GM12873 (cell line): ENCODE results near the gene ATP8B3.

ENCODE experiments used
- TF ChIP-seq, protein P1 (sequence below): IDR thresholded peaks from 2 replicates; pipeline ENCODE4 v1.5.1; 2012; ENCODE audit warnings: low read depth, mild to moderate bottlenecking, moderate library complexity, low read length, control low read depth; ENCODE audit not compliant: insufficient read depth; ENCODE audit errors: missing control alignments

ATP8B3 gene

DNA sequence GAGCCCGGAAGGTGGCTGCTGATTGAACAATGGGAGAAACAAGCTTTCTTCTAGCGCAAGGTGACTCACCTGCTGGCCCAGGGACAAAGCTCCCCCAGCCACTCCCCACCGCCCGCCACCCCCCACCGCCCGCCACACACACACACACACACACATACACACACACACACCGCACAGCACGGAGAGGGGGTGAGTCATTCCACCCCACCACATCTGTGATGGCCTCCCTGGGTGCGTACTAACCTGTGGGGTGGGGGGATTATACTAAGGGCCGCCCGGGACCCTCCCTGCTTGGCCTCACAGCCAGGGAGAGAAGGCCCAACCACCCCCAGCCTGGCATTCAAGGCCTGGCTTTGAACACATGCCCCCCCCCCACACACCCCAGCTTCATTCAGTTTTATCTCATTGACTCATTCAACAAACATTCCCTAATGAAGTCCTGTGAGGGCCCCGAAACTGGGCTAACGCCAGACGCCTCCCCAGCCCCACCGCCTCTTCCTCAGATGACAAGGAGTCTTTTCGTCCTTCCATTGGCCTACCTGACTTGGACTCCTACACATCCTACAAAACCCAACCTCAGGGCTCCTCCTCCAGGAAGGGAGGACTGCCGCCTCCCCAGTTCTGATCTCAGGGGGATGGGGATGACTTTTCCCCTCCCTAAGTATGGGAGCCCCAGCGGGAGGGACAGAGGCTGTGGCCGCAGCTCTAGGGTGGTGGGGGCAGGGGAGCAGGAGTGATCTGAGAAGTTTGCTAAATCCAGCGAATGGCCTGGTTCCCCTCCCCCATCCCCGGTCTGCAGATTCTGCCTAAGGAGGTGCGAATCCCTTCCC lies 64.6 kb downstream of the ATP8B3 start:
- TF ChIP-seq, protein P1, sequence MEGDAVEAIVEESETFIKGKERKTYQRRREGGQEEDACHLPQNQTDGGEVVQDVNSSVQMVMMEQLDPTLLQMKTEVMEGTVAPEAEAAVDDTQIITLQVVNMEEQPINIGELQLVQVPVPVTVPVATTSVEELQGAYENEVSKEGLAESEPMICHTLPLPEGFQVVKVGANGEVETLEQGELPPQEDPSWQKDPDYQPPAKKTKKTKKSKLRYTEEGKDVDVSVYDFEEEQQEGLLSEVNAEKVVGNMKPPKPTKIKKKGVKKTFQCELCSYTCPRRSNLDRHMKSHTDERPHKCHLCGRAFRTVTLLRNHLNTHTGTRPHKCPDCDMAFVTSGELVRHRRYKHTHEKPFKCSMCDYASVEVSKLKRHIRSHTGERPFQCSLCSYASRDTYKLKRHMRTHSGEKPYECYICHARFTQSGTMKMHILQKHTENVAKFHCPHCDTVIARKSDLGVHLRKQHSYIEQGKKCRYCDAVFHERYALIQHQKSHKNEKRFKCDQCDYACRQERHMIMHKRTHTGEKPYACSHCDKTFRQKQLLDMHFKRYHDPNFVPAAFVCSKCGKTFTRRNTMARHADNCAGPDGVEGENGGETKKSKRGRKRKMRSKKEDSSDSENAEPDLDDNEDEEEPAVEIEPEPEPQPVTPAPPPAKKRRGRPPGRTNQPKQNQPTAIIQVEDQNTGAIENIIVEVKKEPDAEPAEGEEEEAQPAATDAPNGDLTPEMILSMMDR: no peak

DNA sequence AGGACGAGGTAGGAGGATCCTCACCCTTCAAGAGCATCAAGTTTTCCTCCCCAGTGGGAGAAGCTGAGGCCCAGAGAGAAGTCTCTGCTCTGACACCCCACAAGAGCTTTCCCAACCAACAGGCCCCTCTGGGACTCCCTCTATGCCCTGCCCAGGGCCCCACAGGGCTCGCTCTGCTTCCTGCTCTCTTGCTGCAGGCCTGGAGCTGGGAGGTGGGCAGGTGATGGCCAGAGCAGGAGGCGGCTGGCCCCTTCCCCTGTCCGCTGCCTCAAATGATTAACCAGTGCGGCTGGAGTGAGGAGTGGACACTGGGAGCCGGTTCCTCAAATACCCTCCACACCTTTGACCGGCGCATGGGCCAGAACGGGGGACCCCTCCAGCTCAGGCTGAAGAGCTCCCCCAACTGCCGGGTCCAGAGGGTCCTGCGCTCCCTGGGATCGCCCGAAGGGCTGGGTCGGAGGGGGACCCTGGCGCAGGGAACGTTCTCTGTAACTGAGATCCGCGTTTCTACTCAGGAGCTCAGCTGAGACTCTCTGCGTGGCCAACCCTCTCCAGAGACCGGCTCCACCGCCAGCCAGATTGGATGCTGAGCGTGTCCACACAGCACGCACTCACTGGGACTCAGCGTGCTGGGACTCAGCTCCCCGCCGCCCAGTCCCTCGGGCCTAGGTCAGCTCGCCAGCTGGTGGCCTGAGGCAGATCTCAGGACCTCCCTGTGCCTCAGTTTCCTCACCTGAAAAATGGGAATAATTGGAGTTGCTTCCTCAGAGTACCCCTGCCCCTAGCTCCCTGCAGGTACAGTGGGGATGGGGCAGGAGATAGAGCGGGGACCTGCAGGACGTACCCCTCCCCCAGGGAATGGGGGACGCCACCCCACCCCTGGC lies 65.4 kb downstream of the ATP8B3 start:
- TF ChIP-seq, protein P1: no peak

DNA sequence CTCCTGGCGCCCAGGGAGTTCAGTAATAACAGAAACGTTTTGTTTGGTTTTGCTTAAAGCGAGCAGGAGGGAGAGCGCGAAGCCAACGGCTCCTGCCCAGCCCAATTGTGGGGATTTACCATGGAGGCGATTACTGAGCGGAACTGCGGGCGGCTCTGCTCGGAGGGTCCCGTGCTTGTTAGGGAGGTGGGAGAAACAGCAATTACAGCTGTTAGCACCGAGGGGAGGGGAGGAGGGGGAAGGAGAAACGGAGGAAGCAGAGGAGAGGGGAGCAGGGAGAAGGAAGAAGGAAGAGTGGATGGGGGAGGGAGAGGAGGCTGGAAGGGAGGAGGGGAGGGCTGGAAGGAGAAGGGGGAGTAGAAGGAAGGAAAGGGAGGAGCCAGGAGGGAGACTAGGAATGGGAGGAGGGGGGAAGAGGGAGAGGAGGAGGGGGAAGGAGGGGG lies 66.5 kb downstream of the ATP8B3 start:
- TF ChIP-seq, protein P1: no peak

DNA sequence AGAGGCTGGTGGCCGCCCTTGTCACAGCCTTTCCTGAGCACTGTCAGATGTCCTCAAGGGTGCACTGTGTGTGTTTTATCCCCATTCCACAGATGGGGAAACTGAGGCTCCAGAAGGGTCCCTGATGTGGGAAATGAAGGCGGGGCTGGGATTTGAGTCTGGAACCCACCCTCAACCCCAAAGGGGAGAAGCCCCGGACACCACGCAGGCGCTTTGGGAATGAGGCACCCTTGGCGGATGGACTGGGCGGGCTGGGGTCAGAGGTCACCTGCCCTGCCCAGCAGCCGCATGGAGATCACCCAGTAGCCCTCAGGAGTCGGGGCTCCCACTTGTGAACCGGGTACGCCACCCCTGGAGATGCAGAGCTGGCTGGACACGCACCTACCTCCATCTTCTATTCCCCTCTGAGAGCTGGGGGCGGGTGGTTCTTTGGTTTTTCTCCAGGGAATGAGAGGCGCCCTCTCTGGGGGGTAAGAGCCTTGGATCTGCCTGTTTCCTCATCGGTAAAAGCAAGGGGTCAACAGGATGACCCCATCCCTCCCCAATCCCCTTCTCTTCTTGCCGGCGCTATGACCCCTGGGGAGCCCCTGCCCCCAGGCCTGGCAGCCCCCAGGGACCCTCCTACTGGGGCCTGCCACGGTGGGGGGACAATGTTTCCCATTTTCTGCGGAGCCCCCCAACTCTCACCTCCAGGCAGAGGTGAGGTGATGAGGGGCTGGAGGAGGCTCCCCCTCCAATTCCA lies 67.1 kb downstream of the ATP8B3 start:
- TF ChIP-seq, protein P1: no peak

DNA sequence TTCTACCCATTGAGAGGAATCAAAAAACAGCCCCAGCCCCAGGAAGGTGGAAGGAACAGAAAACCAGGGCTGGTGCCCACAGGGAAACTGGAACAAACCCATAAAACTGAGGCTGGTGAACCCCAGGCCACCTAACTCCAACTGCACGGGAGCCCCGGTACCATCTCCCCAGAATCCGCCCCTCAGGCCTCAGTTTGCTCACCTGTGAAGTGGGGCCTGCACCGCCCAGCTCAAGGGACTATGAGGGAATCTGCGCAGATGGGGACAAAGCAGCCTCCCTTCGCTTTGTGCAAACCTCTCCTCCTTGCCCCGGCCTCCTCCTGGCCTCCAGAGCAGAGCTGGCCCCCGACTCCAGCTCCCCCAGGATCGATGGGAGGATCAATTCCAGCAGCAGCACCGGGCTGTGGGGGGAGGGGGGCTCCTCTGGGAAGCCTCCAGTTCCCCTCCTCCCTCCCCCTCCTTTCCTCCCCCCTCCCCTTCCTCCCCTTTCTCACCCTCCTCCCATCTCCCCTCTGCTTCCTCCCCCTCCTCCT lies 67.9 kb downstream of the ATP8B3 start:
- TF ChIP-seq, protein P1: no peak

DNA sequence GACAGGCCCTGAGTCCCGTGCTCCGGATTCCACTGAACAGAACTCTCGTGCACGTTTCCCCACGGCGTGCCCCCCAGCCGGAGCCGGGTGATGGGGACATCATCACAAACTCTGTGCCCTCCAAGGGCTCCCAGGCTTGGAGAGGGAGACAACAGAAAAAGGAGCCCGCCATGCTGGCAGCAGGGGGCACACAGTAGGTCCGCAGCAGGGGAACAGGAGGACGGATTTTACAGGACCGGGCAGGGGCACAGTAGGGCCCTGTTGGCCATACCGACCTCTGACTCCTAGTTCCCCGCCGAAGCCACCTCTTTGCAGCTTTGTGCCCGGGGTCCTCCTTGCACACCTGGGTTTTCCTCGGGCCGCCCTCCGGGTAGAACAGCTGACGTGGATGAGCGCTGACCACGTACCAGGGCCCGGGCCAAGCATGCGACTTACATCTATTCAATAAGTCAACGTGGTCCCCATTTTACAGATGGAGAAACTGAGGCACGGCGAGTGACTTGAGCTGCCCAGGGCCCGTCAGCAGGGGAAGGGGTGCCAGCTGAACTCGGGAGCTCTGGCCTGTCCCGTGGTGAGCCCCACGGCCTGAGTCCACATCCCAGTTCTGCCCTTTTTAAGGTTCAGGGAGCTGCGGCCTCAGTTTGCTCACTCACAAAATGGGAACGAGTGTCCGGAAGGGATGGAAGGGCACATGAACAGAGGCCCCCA lies 68.9 kb downstream of the ATP8B3 start:
- TF ChIP-seq, protein P1: no peak
